Measurements from ENCODE around the gene ETNK2. TPM values are rescaled to one million over a fixed set of nuclear protein-coding genes. Genes with fewer than 3 reads are reported as not detected.

ETNK2 gene
- total RNA-seq (2022; extraction: Qiagen RNA extraction), result 10.6 to 13.7 TPM (median 12.6 TPM) in 5 replicates

GRCh38 chr1:204151552-204152309, at the start of gene ETNK2:
Gene ETNK2 (minus strand): TSS chr1:204152044. CDS start chr1:204151852, 192 bp downstream.

GRCh38 chr1:204196068-204196795, 44.4 kb upstream of the ETNK2 start, which contains the start of gene KISS1:
Gene KISS1 (minus strand): TSS chr1:204196491. CDS start chr1:204192876, 3,615 bp downstream.

GRCh38 chr1:204166219-204166618, 14.4 kb upstream of the ETNK2 start, which contains the start of gene REN:
Gene REN (minus strand): TSS chr1:204166337. CDS start chr1:204166293, 44 bp downstream.

Other genes starting within 250 kb of the ETNK2 start
- 16.4 to 23.1 TPM (median 22.0 TPM) in 5 replicates for gene SOX13, start 78.9 kb downstream of the ETNK2 start, total RNA-seq (2022; extraction: Qiagen RNA extraction)
- not detected in 5 replicates for gene REN, start 14.3 kb upstream of the ETNK2 start, total RNA-seq (2022; extraction: Qiagen RNA extraction)
- 0.21 to 1.1 TPM (median 0.64 TPM) in 4 of 5 replicates, not detected in the other for gene KISS1, start 44.4 kb upstream of the ETNK2 start, total RNA-seq (2022; extraction: Qiagen RNA extraction)
- 3.6 to 6.7 TPM (median 4.4 TPM) in 5 replicates for gene GOLT1A, start 61.9 kb upstream of the ETNK2 start, total RNA-seq (2022; extraction: Qiagen RNA extraction)
- gene PLEKHA6, start 207.9 kb upstream of the ETNK2 start, total RNA-seq (2022; extraction: Qiagen RNA extraction), result 23.4 to 33.5 TPM (median 30.9 TPM) in 5 replicates